Stomach (tissue), 9 donors: ENCODE data around the gene RILPL2. TPM values are rescaled to one million over a fixed set of nuclear protein-coding genes. Genes with fewer than 3 reads are reported as not detected.
A peak's percentile ranks its signal among the peaks of the same experiment; 100 is the strongest.

Source experiments
- DNase-seq, 2 donors: peaks; one replicate each; pipeline versions ENCODE4 v3.0.0 to v3.0.0-alpha.2; 2013 to 2019
- H3K27ac ChIP-seq, 5 donors: fragments of 200-600 bp in 4 of 5; sonication (generic) in 4 of 5; one replicate each; pipeline ENCODE4 v1.5.1; 2013 to 2019; ENCODE audit warnings: mild to moderate bottlenecking in 1 of 5, moderate library complexity in 1 of 5
- H3K27me3 ChIP-seq, 3 donors: fragments of 200-600 bp; sonication (generic); one replicate each; pipeline ENCODE4 v1.5.1; 2017 to 2019; ENCODE audit warnings: mixed run types in 1 of 3
- H3K36me3 ChIP-seq, 4 donors: fragments of 200-600 bp; sonication (generic); 1 replicate in 3 of 4; 2 replicates in 1 of 4; pipeline ENCODE4 v1.5.1; 2016 to 2019
- H3K4me1 ChIP-seq, 4 donors: fragments of 200-600 bp; sonication (generic); one replicate each; pipeline ENCODE4 v1.5.1; 2016 to 2019
- H3K4me3 ChIP-seq, 4 donors: fragments of 200-600 bp; sonication (generic) in 3 of 4; one replicate each; pipeline ENCODE4 v1.5.1; 2016 to 2019; ENCODE audit warnings: mild to moderate bottlenecking in 1 of 4
- H3K9me3 ChIP-seq, 4 donors: fragments of 200-600 bp; sonication (generic); one replicate each; pipeline ENCODE4 v1.5.1; 2016 to 2019
- CTCF ChIP-seq, 7 experiments: fragments of 450-650 bp in 4 of 7; fragments of 200-600 bp in 3 of 7; sonication (generic) in 3 of 7; IDR thresholded peaks; one replicate each; pipeline ENCODE4 v1.5.1; 2016 to 2019; ENCODE audit warnings: antibody characterized with exemption in 7 of 7, control low read depth in 2 of 7, mild to moderate bottlenecking in 1 of 7
- EP300 ChIP-seq: sonication (generic); formaldehyde crosslinking; IDR thresholded peaks from one replicate; pipeline ENCODE4 v1.6.1; 2017; ENCODE audit warnings: antibody characterized with exemption
- POLR2A ChIP-seq, 4 donors: fragments of 450-650 bp; IDR thresholded peaks; one replicate each; pipeline ENCODE4 v1.6.1; 2016; ENCODE audit warnings: antibody characterized with exemption in 4 of 4, control low read depth in 2 of 4, mild to moderate bottlenecking in 1 of 4, moderate library complexity in 1 of 4
- POLR2AphosphoS5 ChIP-seq, 3 donors: sonication (generic); formaldehyde crosslinking; IDR thresholded peaks; one replicate each; pipeline ENCODE4 v1.6.1; 2016; ENCODE audit warnings: antibody characterized with exemption in 3 of 3
- WGBS, 5 donors: extraction: QIAGEN DNeasy Blood & Tissue Kit in 3 of 5; methylation state at CpG; one replicate each; pipeline versions ENCODE4 v1.1.5 to v1.1.7; 2013 to 2018; 5-methylcytosine and 5-hydroxymethylcytosine counted together
- intact Hi-C: fragments of 100-400 bp; cut with DNase I; formaldehyde crosslinking; loops from one replicate; pipeline ENCODE4 v1.15.1; 2023; ENCODE audit warnings: low total_unique reads
- polyA plus RNA-seq, 3 donors: library from polyadenylated mRNA; stranded (reverse); fragments of 200-250 nt; gene quantifications; one replicate each; pipeline ENCODE4 v1.2.3, GENCODE V29; 2013
- total RNA-seq, 5 donors: library from RNA; depleted of rRNA; stranded (reverse); fragments of >200 nt; gene quantifications; one replicate each; pipeline versions ENCODE4 v1.1.0 to v1.2.3, GENCODE V29; 2014 to 2016
- donor health status: healthy with polysubstance abuse.
- donor health status: Bipolar disorder and iron deficiency.
- donor health status: healthy.

RILPL2 gene
- total and polyA plus RNA-seq, 8 donors: 2.0 to 5.9 (median 4.5) TPM

- WGBS, 5 donors: 84 to 88% (median 84%) methylated on average over 15 of the region's 15 CpGs
These were observed 38.8 kb upstream of the RILPL2 start for GRCh38 chr12:123475246-123475703.

GRCh38 chr12:123474485-123475245, 38.2 kb upstream of the RILPL2 start:
- 79 to 82% (median 82%) methylated on average over 13 of the region's 13 CpGs for WGBS, 5 donors
- intact Hi-C loops: no loop called here
- no peaks in the 10 kb centered on the region for H3K27me3 ChIP-seq
- no peak overlapping the region for H3K4me3 ChIP-seq
- peaks cover 11 to 91% (median 66%) of the 10 kb centered on the region in 4 donors for H3K36me3 ChIP-seq
- H3K9me3 ChIP-seq: no peaks in the 10 kb centered on the region
- no peak for DNase-seq
- TF ChIP-seq CTCF (IDR thresholded peaks at IDR 0.05): no peak
- peak overlapping the region in 1 of 5 donors; percentile 15 for H3K27ac ChIP-seq
- no peaks in the 10 kb centered on the region for H3K4me1 ChIP-seq

More at GRCh38 chr12:123475246-123475703, 38.8 kb upstream of the RILPL2 start:
- TF ChIP-seq POLR2A (IDR thresholded peaks at IDR 0.05) (no peak), CTCF (IDR thresholded peaks at IDR 0.05) (no peak), POLR2AphosphoS5 (IDR thresholded peaks at IDR 0.05) (no peak), EP300 (no peak)
- no peak overlapping the region for H3K4me3 ChIP-seq
- no peak for DNase-seq
- intact Hi-C loops: no loop called here
- peaks cover 11 to 86% (median 64%) of the 10 kb centered on the region in 4 donors for H3K36me3 ChIP-seq
- H3K4me1 ChIP-seq: peaks cover 0 to 4% (median 0%) of the 10 kb centered on the region in 4 donors
- H3K27ac ChIP-seq: peak overlapping the region in 1 of 5 donors; percentile 15
- H3K9me3 ChIP-seq: no peaks in the 10 kb centered on the region
- no peaks in the 10 kb centered on the region for H3K27me3 ChIP-seq

GRCh38 chr12:123472438-123472849, 36.0 kb upstream of the RILPL2 start:
- H3K27me3 ChIP-seq: no peaks in the 10 kb centered on the region
- peaks cover 0 to 2% (median 0%) of the 10 kb centered on the region in 4 donors for H3K4me1 ChIP-seq
- intact Hi-C loops: no loop called here
- no peak overlapping the region for H3K27ac ChIP-seq
- TF ChIP-seq POLR2A (IDR thresholded peaks at IDR 0.05) (no peak), EP300 (no peak), POLR2AphosphoS5 (IDR thresholded peaks at IDR 0.05) (no peak), CTCF (IDR thresholded peaks at IDR 0.05) (no peak)
- H3K4me3 ChIP-seq: no peak overlapping the region
- 74 to 83% (median 81%) methylated on average over 6 to 12 of the region's 12 CpGs for WGBS, 5 donors
- no peak for DNase-seq
- no peaks in the 10 kb centered on the region for H3K9me3 ChIP-seq
- peaks cover 11 to 75% (median 60%) of the 10 kb centered on the region in 4 donors for H3K36me3 ChIP-seq

GRCh38 chr12:123471374-123472068, 35.0 kb upstream of the RILPL2 start:
- no peak for DNase-seq
- intact Hi-C loops: no loop called here
- H3K4me1 ChIP-seq: peaks cover 0 to 11% (median 4%) of the 10 kb centered on the region in 4 donors
- H3K4me3 ChIP-seq: no peak overlapping the region
- peaks cover 11 to 76% (median 57%) of the 10 kb centered on the region in 4 donors for H3K36me3 ChIP-seq
- no peak overlapping the region for H3K27ac ChIP-seq
- TF ChIP-seq POLR2AphosphoS5 (IDR thresholded peaks at IDR 0.05): no peak
- no peak for TF ChIP-seq POLR2A (IDR thresholded peaks at IDR 0.05)
- TF ChIP-seq CTCF (IDR thresholded peaks at IDR 0.05): no peak
- no peak for TF ChIP-seq EP300
- 73 to 82% (median 79%) methylated on average over 8 of the region's 8 CpGs for WGBS, 5 donors
- no peaks in the 10 kb centered on the region for H3K27me3 ChIP-seq
- H3K9me3 ChIP-seq: no peaks in the 10 kb centered on the region
